ENCODE data around the gene ATP7B.

- TF ChIP-seq FOXK2 (IDR thresholded peaks at IDR 0.05): no peak
- TF ChIP-seq HDGF (IDR thresholded peaks at IDR 0.05; ENCODE audit: borderline replicate concordance): no peak
- TF ChIP-seq FOXA1 (IDR thresholded peaks at IDR 0.05): no peak
- no peak for TF ChIP-seq BHLHE40 (IDR thresholded peaks at IDR 0.05; ENCODE audit: borderline replicate concordance)
- no peak for TF ChIP-seq SP1 (IDR thresholded peaks at IDR 0.05)
- TF ChIP-seq CTBP1 (IDR thresholded peaks at IDR 0.05; ENCODE audit: borderline replicate concordance): no peak
- TF ChIP-seq ELF4 (IDR thresholded peaks at IDR 0.05): no peak
These were observed 29.9 kb downstream of the ATP7B start for GRCh38 chr13:51981355-51981754.

All from HEK293T (cell line).